Stimulated activated CD8-positive, alpha-beta memory T cell treated with anti-CD3 and anti-CD28 coated beads, Interleukin-15, amount 100 ng/mL, for 1 hour (primary cell): Measurements from ENCODE around the gene PGGHG.
"Not testable (repeated sequence)": the region's sequence is repeated elsewhere in the genome, so short reads cannot be mapped to it uniquely, and the experiment has no call there.

Experiments
- DNase-seq: peaks from one replicate; pipeline ENCODE4 v3.0.0-alpha.2; 2020; ENCODE audit warnings: low read depth

PGGHG gene

GRCh38 chr11:285021-285893 lies 3.7 kb upstream of the PGGHG start:
- DNase-seq = no peak

DNA sequence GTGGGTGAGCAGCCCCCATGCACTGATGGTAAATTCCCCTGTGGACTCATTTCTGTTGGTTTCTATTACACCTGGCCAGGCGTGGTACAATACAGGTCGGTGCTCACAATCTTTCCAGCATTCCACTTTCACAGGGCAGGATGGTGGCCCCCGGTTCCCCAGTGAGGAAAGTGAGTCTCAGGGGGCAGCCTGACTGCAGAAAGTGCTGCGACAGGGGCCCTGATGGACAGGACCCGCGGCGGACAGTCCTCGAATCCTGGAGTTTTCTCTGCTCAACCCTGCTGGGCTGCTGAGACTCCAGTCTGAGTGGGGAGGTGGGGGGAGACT lies 3.1 kb upstream of the PGGHG start:
- no peak for DNase-seq

GRCh38 chr11:286977-287820 lies 1.7 kb upstream of the PGGHG start:
- DNase-seq = not testable (repeated sequence)

DNA sequence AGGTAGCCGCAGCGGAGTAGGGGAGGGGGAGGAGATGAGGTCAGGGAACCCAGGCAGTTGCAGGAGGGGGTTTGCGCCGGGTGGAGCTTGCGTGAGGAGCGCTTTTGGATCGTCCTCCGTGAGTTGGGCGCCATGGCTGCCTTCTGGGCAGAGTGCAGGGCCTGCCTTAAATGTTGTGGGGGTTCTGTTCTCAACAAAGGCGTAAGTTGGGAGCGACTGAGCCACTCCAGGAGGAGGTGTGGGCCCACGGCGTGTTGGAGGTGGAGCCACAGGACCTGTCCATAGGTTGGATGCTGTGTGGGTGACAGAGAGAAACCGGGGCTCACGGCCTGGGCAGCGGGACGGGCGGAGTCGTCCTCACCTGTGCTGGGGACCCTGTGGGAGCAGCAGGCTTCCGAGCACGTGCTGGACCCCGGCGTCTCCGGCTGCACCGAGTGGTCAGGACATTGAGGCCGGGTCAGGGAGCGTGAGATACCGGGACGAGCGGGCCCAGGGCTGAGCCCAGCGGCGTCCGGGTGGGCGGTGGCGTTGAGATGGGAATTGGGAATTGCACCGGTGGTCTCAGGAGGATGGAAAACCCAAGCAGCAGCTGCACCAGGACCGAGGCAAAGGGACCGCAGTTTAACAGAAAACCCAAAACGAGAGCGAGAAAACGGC lies 977 bp upstream of the PGGHG start:
- DNase-seq = no peak

DNA sequence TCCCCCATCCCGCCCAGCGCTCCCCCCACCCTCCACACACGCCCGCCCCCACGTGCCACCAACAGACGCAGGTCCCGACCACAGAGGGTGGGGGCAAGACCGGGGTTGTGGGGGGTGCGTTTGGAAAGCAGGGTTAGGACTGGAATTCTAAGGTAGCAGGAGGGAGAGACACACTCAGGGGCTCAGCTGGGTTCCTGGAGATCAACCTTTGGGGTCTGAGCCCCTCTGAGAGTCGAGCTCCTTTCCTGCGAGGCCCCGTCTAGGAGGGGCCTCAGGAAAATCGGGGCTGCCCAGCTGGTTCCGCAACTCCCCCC lies 429 bp downstream of the PGGHG start:
- DNase-seq = no peak

- no peak for DNase-seq
These were observed 1.0 kb downstream of the PGGHG start for GRCh38 chr11:289712-290620.

DNA sequence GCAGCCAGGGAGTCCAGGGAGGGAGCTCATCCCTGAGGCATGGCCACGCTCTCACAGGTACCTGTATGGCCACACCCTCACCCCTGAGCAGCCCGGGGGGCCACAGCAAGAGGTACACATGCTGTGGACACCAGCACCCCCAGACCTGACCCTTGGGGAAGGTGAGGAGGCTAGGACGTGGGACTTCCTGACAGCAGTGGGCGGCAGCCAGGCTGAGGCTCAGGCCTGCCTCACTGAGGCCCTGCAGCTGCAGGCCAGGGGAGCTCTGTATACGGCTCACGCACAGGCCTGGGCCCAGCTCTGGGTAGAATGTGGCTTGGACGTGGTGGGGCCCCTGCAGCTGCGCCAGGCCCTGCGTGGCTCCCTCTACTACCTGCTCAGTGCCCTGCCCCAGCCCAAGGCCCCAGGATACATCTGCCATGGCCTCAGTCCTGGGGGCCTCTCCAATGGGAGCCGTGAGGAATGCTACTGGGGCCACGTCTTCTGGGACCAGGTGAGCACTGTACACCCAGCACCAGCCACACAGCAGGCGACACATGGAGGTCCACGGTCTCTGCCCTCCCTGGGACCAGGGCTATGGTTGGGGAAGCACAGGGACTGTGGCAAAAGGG lies 1.8 kb downstream of the PGGHG start:
- DNase-seq = no peak

DNA sequence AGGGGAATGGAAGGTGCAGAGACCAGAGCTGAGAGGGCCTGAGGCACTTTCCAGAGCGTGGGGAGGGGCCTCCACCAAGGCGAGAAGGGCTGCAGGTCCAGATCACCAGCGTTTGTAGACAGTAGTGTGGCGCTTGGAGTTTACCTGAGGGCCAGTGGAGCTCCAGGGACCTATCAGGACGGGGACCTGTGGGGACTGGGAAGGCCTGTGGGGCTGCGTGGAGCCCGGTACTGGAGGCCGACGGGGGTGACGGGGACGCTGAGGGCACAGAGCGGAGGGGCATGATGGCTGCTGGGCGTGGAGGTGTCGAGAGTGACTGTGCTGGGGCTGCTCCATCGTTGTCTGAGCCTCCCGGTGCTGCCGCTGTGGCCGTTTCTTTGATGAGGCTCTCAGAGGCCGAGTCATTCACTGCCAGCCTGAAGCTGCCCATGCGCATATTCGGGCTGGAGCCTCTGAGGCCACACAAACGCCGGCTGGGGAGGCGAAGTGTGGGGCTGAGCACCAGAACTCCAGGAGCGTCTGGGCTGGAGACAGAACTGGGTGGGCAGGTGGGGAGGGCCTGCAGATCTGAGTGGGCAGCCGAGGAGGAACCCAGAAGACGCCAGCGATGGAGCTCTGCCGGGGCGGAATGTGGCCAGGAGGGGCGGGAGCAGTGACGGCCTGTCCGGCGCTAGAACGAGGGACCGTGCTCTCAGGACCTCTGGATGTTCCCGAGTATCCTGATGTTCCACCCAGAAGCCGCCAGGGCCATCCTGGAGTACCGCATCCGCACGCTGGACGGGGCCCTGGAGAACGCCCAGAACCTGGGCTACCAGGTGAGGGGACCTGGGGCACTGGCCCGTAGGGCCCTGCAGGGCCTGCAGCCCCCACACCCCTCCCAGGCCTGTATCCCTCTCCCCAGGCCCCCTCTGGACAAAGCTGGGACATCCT lies 2.6 kb downstream of the PGGHG start:
- no peak for DNase-seq

DNA sequence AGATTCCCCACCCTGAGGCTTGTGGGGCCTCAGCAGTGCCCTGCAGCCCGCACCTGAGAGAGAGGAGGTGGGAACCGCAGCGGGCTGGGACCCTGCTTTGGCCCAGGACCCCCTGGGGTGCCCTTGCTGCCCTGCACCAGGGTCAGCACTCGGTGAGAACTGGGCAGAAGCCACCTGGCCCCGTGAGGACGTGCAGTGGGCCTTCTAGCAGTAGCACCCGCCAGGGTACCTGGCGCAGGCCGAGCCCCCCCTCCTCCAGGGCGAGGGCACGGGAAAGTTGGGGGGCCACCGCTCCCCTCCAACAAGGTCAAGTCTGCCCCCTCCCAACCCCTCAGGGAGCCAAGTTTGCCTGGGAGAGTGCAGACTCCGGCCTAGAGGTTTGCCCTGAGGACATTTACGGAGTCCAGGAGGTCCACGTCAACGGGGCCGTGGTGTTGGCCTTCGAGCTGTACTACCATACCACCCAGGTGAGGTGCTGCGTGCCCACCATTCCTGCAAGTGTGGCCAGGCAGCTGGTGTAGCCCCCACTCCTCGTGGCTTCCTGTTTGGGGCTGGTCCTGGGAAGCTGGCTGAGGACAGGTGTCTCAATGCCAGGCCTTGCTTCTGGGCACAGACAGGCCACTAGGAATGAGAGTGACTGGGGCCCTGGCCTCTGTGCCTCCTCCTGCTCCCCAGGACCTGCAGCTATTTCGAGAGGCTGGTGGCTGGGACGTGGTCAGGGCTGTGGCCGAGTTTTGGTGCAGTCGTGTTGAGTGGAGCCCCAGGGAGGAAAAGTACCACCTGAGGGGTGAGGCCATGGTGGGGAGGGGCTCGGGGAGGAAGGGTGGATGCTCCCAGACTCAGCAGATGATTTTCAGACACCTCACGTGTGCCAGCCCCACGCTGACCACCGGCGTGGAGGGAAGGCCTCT lies 3.5 kb downstream of the PGGHG start:
- DNase-seq = no peak

- no peak for DNase-seq
These were observed 4.4 kb downstream of the PGGHG start for GRCh38 chr11:293271-293851.

GRCh38 chr11:293852-294661 lies 5.1 kb downstream of the PGGHG start:
- no peak for DNase-seq

DNA sequence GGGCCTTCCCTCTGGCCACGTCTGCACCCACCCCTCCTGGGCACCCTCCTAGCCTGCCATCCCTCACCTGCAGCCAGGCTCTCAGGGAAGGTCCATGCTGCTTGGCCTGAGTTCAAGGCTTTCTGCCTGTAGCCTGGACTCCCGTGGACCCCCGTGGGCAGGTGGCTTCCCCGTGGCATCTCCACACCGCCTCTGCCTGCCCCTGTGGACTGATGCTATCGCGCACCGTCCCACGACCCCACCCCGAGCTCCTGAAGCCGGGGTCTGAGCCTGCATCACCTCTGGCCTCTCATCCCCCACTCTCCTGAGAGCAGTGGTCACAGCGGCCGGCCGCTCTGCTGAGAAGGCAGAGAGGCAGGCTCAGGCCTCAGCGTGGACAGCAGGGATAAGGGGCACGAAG lies 5.9 kb downstream of the PGGHG start:
- DNase-seq = no peak

DNA sequence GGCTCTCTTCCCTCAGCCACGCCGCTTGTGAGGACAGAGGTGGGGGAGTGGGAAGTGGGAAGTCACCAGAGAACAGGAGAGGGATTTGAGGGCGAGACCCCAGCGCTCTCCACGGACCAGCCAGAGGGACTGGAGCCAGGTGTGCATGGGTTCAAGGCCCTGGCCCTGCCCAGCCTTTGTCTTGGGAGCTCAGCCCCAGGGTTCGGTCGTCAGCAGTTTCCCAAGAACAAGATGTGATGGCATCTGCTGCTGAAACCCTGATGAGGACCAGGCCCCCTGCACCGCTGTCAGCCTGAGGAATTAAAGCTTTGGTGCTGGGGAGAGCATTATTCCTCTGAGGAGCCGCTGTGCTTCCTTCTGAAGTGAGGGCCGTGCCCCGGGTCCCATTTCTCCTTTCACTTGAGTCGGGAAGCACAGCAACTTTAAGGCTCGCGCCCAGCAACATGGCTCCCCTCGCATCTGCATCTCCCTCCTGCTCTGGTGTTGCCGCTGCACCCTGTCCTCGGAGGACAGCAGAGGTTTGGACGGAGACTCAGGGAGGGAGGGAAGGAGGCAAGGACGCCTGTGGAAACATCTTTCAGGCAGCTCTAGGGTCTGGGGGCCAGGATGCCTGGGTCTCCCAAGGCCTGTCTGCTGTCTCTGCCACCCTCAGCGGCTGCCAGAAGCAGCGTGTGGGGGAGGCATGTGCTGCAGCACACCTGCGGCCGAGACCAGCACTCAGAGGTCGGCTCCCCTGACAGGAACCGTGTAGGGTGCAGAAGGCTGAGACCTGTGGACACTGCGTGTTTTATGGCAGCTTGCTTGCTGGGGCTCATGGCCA lies 6.6 kb downstream of the PGGHG start:
- DNase-seq = no peak

DNA sequence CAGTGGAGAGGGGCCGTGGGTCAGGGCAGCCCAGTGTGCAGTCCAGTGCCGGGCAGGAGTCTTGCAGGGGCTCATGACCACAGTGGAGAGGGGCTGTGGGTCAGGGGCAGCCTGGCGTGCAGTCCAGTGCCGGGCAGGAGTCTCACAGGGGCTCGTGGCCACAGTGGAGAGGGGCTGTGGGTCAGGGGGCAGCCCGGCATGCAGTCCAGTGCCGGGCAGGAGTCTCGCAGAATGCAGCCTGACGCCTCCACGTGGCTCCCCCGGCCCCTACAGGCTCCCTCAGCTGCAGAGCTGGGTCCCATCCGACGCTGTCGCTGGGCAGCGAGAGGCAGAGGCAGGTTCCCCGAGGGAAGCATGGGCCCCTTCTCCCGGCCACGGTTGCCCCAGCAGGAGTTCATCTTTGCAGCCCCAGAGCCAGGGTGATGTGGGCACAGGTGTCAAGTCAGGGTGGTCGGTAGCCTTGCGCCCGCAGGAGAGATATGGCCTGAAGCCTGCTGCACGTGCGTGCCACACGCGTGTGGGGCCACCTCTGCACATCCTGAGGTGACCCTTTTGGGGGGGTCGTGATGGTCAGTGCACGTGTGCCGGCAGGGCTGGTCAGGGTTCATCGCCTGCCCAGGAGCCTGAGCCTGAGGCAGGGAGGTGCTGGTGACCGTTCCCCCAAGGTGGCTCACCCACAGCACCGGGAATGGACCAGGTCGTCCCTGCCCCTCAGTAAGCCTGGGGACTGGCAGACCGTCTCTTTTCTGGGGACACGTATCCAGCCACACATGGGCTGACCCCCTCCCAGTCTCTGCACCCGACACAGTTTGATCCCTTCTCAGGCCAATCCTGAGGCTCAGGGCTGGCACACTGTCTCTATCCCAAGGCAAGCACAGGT lies 7.5 kb downstream of the PGGHG start:
- no peak for DNase-seq

DNA sequence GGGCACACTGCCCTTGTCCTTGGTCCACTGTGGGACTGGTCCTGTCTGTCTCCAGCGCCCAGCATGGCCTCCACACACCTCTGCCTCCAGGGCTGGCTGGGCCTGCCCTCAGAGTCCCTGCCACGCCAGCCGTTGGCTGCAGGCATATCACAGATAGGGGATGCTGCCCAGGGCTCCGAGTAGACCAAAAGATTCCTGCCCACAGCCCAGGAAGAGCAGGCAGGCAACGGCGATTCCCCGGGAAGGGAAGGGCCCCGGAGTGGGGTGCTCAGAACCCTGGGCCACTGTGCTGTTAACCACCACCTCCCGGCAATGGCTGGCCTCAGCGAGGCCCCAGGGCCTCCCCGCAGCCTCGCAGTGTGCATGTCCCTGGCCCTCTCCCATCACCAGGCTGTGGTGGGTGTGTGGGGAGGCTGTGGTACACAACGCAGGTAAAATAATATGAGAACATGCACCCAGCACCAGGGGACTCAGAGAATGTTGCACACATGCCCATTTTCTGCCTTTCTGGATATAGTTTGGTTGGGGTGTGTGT lies 8.2 kb downstream of the PGGHG start:
- DNase-seq = no peak
